KMS-11 (cell line): ENCODE results near the gene C19orf33.

Experiments
- H2AFZ ChIP-seq: fragments of 200-600 bp; sonication (generic); 2 replicates; pipeline ENCODE4 v1.6.1; 2016; ENCODE audit warnings: antibody characterized with exemption, mixed run types, low read depth
- H3K27ac ChIP-seq: fragments of 200-600 bp; sonication (generic); 2 replicates; pipeline ENCODE4 v1.6.1; 2016; ENCODE audit warnings: mild to moderate bottlenecking, mixed run types
- H3K27me3 ChIP-seq: fragments of 200-600 bp; sonication (generic); 2 replicates; pipeline ENCODE4 v1.6.1; 2017; ENCODE audit warnings: mild to moderate bottlenecking, low read depth, mixed run types, moderate library complexity; ENCODE audit not compliant: insufficient read depth
- H3K36me3 ChIP-seq: fragments of 200-600 bp; sonication (generic); 2 replicates; pipeline ENCODE4 v1.6.1; 2017; ENCODE audit warnings: mild to moderate bottlenecking, mixed run types; ENCODE audit not compliant: insufficient read depth
- H3K4me1 ChIP-seq: fragments of 200-600 bp; sonication (generic); 2 replicates; pipeline ENCODE4 v1.6.1; 2016; ENCODE audit warnings: mild to moderate bottlenecking, low read depth, mixed run types; ENCODE audit not compliant: poor library complexity, severe bottlenecking
- H3K4me2 ChIP-seq: fragments of 200-600 bp; sonication (generic); 2 replicates; pipeline ENCODE4 v1.7.0; 2016; ENCODE audit warnings: mild to moderate bottlenecking, mixed run types
- H3K4me3 ChIP-seq: fragments of 200-600 bp; sonication (generic); IDR thresholded peaks from 2 replicates; pipeline ENCODE4 v1.6.1; 2017; ENCODE audit warnings: low read depth, low read length, mixed read lengths; ENCODE audit not compliant: insufficient read depth
- H3K79me2 ChIP-seq: fragments of 200-600 bp; sonication (generic); 2 replicates; pipeline ENCODE4 v1.6.1; 2016; ENCODE audit warnings: low read depth, mixed run types; ENCODE audit not compliant: insufficient read depth
- H3K9ac ChIP-seq: fragments of 200-600 bp; sonication (generic); 2 replicates; pipeline ENCODE4 v1.6.1; 2016; ENCODE audit warnings: mild to moderate bottlenecking, mixed run types
- H4K20me1 ChIP-seq: fragments of 200-600 bp; sonication (generic); 2 replicates; pipeline ENCODE4 v1.6.1; 2016; ENCODE audit warnings: mild to moderate bottlenecking, mixed run types; ENCODE audit not compliant: insufficient read depth
- TF ChIP-seq, protein P1 (sequence below): fragments of 200-600 bp; sonication (generic); conservative IDR thresholded peaks from 2 replicates; pipeline ENCODE4 v1.6.1; 2017; ENCODE audit warnings: low read depth, mild to moderate bottlenecking, antibody characterized with exemption, low read length, moderate library complexity, mixed read lengths

Gene C19orf33

DNA sequence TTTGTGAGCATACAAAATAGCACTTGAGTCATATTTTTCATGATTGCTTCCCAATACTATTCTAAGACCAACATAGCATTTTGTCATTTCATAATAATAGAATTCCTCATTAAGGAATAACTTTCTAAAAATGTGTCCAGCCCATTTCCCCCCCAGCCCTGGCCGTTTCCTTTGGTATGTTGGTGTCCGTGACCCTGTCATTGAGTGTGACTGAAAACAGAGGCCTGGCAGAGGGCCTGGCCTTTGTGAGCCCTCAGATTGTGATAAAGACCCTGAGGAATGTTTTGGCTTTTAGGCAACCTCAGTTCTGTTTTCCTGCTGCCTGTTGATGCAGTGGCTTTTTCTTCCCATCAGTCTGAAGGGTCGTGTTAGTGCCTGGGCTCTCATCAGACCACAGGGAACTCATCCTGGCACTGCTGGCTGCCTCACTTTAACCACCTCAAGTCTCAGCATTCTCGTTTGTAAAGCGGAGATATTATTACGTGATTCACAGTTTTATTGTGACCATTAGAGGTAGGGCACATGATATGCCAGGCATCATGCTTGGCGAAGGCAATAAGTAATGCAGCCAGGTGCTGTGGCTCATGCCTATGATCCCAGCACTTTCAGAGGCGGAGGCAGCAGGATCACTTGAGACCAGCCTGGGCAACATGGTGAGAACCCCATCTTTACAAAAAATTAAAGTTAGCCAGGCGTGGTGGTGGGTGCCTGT, 25.9 kb upstream of the C19orf33 start:
- Histone ChIP-seq H3K4me1 (no peaks in the 10 kb centered on the region), H3K36me3 (no peaks in the 10 kb centered on the region), H3K4me2 (no peak overlapping the region), H3K4me3 (no peak overlapping the region), H3K9ac (no peak overlapping the region), H4K20me1 (no peaks in the 10 kb centered on the region), H3K79me2 (no peaks in the 10 kb centered on the region), H3K27me3 (no peaks in the 10 kb centered on the region), H2AFZ (no peak overlapping the region), H3K27ac (no peak overlapping the region)
- TF ChIP-seq, protein P1, sequence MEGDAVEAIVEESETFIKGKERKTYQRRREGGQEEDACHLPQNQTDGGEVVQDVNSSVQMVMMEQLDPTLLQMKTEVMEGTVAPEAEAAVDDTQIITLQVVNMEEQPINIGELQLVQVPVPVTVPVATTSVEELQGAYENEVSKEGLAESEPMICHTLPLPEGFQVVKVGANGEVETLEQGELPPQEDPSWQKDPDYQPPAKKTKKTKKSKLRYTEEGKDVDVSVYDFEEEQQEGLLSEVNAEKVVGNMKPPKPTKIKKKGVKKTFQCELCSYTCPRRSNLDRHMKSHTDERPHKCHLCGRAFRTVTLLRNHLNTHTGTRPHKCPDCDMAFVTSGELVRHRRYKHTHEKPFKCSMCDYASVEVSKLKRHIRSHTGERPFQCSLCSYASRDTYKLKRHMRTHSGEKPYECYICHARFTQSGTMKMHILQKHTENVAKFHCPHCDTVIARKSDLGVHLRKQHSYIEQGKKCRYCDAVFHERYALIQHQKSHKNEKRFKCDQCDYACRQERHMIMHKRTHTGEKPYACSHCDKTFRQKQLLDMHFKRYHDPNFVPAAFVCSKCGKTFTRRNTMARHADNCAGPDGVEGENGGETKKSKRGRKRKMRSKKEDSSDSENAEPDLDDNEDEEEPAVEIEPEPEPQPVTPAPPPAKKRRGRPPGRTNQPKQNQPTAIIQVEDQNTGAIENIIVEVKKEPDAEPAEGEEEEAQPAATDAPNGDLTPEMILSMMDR: no peak

DNA sequence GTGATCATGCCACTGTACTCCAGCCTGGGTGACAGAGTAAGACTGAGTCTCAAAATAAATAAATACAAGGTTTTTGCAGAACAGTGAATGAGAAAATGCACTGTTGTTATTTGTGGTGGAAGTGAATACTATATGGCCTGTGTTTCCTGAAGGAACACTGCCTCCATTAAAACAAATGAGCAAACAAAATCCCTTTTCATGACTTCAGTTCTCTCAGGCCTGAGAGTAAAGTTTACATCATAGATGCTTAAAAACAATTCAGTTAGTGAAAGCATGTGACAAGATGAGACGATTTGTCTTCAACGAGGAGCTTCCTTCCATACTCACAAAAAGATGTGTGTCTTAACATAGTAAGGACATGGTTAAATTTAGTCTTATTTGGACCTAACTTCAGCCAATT, 25.3 kb upstream of the C19orf33 start:
- Histone ChIP-seq H2AFZ (no peak overlapping the region), H3K4me1 (no peaks in the 10 kb centered on the region), H3K9ac (no peak overlapping the region), H3K36me3 (no peaks in the 10 kb centered on the region), H3K4me3 (no peak overlapping the region), H3K4me2 (no peak overlapping the region), H4K20me1 (no peaks in the 10 kb centered on the region), H3K27me3 (no peaks in the 10 kb centered on the region), H3K27ac (no peak overlapping the region), H3K79me2 (no peaks in the 10 kb centered on the region)
- TF ChIP-seq, protein P1: no peak

DNA sequence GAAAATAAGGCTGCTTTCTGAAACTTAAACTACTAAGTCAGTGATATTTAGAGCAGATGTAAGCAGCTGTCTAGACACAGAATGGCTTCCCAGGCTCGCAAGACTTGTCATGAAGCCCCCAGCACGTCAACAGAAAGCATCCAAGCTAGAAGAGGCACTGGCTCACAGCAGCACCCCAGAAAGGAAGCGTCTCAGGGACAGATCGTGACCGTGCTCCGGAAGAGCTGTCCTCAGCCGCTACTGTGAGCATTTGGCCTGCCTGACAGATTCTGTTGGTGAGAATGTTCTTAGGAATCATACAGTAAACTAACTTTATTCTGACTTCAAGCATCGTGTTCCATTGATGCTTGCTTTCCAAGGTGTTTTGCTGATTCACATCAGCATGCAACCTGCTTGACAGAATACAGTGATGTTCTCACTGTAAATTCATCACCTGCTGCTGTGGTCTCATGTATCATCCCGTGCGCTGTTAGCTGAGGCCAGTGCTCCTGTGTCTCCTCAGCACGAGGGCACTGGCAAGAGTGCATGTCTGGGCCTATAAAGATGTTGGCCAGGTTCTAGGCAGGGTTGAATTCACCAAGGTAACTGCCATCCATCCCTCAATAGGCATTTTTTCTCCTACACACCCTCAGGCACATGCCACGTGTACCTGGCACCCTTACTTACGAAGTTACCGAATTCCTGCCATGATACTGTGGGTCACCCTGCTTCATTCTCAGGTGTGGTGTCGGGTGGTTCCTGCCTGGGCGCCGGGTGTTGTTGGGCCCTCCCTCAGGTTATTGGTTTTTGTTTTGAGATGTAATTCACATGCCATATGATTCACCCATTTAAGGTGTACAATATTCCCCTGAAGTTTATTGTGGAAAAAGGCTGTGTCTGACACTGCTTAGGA, 23.8 kb upstream of the C19orf33 start:
- Histone ChIP-seq H3K36me3 (no peaks in the 10 kb centered on the region), H3K4me3 (no peak overlapping the region), H3K79me2 (no peaks in the 10 kb centered on the region), H3K9ac (no peak overlapping the region), H3K27me3 (no peaks in the 10 kb centered on the region), H3K4me1 (no peaks in the 10 kb centered on the region), H2AFZ (no peak overlapping the region), H3K4me2 (no peak overlapping the region), H4K20me1 (no peaks in the 10 kb centered on the region), H3K27ac (no peak overlapping the region)
- TF ChIP-seq, protein P1: no peak

DNA sequence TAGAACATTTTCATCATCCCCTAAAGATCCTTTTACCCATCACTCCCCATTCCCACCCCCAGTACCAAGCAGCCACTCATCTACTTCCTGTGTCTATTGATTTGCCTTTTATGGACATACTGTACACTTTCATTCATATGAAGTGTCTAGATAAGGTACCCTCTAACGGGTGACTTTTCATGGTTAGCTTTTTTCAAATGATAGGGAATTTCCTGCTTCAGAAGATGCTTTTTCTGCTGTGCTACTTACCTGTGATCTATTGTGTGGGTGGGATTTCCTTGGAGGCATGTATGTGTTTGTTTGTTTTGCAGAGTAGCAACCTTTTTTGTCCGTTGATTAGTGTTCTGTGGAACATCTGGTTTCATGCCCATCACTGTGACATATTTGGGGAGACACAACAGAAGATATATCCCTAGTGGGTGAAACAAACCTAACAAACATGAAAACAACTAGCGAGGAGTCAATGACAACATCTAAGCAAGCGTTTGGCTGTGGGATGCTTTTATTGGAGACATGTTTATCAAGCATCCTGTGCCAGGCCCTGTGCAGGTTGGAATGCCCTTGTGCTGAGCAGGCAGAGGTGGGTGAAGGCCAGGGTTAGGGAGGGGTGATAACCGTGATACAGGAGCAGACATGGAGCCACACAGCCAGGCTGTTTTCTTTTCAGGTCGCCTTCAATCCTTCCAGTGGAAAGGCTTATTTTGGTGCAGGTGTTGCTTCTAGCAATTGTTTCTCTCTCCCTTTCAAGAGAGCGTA, 22.1 kb upstream of the C19orf33 start:
- no peaks in the 10 kb centered on the region for H4K20me1 ChIP-seq
- H3K79me2 ChIP-seq: no peaks in the 10 kb centered on the region
- no peak overlapping the region for H3K27ac ChIP-seq
- H3K9ac ChIP-seq: no peak overlapping the region
- no peak overlapping the region for H3K4me3 ChIP-seq
- no peaks in the 10 kb centered on the region for H3K36me3 ChIP-seq
- no peaks in the 10 kb centered on the region for H3K27me3 ChIP-seq
- no peak overlapping the region for H3K4me2 ChIP-seq
- TF ChIP-seq, protein P1: no peak
- no peaks in the 10 kb centered on the region for H3K4me1 ChIP-seq
- no peak overlapping the region for H2AFZ ChIP-seq
